ENCODE data around the gene RGS9.
"Not testable (repeated sequence)": the region's sequence is repeated elsewhere in the genome, so short reads cannot be mapped to it uniquely, and the experiment has no call there.

RGS9 gene

GRCh38 chr17:65201331-65201730 is 64.2 kb downstream of the RGS9 start:
- Histone ChIP-seq H3K36me3 (no peaks in the 10 kb centered on the region), H3K4me1 (peaks cover 0 to 33% (median 16%) of the 10 kb centered on the region in 10 experiments; a peak in 10 of 20 replicates), H3K9ac (no peak overlapping the region), H3K9me3 (replicated peaks in 1 of 11) (no peaks in the 10 kb centered on the region), H3K27me3 (no peaks in the 10 kb centered on the region), H3K4me3 (no peak overlapping the region), H3K4me2 (peak overlapping the region in 3 of 11 experiments; percentile 2 to 16 (median 6); a peak in 2 of 22 replicates), H3K27ac (no peak overlapping the region), H4K20me1 (peaks cover 0 to 3% (median 0%) of the 10 kb centered on the region in 11 experiments; a peak in 1 of 22 replicates)
- no peak for TF ChIP-seq Cebpa-rat (IDR thresholded peaks at IDR 0.05)

GRCh38 chr17:65202844-65203571 is 65.8 kb downstream of the RGS9 start:
- Histone ChIP-seq H4K20me1 (peaks cover 0 to 3% (median 0%) of the 10 kb centered on the region in 11 experiments; a peak in 1 of 22 replicates), H3K4me2 (0 out of 22 replicates have a peak overlapping the region, but pooled peaks of 2 of the 11 experiments have one; percentile 13 to 16), H3K27me3 (no peaks in the 10 kb centered on the region), H3K4me1 (peaks cover 0 to 17% (median 8%) of the 10 kb centered on the region in 10 experiments; a peak in 10 of 20 replicates), H3K9ac (no peak overlapping the region), H3K27ac (no peak overlapping the region), H3K9me3 (replicated peaks in 1 of 11) (no peaks in the 10 kb centered on the region), H3K36me3 (no peaks in the 10 kb centered on the region), H3K4me3 (no peak overlapping the region)
- TF ChIP-seq Cebpa-rat (IDR thresholded peaks at IDR 0.05) = no peak

GRCh38 chr17:65204001-65204400 is 66.8 kb downstream of the RGS9 start:
- Histone ChIP-seq H3K4me1 (peaks cover 0 to 20% (median 10%) of the 10 kb centered on the region in 10 experiments; a peak in 14 of 20 replicates), H3K9me3 (replicated peaks in 1 of 11) (no peaks in the 10 kb centered on the region), H3K27me3 (no peaks in the 10 kb centered on the region), H3K9ac (no peak overlapping the region), H3K36me3 (no peaks in the 10 kb centered on the region), H3K27ac (no peak overlapping the region), H3K4me2 (no peak overlapping the region), H4K20me1 (peaks cover 0 to 3% (median 0%) of the 10 kb centered on the region in 11 experiments; a peak in 1 of 22 replicates), H3K4me3 (no peak overlapping the region)
- no peak for TF ChIP-seq Cebpa-rat (IDR thresholded peaks at IDR 0.05)

GRCh38 chr17:65205655-65206054 is 68.5 kb downstream of the RGS9 start:
- no peak overlapping the region for H3K4me2 ChIP-seq
- H3K36me3 ChIP-seq = no peaks in the 10 kb centered on the region
- TF ChIP-seq Cebpa-rat (IDR thresholded peaks at IDR 0.05) = no peak
- H3K4me1 ChIP-seq = peaks cover 0 to 26% (median 15%) of the 10 kb centered on the region in 10 experiments; a peak in 14 of 20 replicates
- H3K27ac ChIP-seq = no peak overlapping the region
- no peak overlapping the region for H3K9ac ChIP-seq
- H3K27me3 ChIP-seq = no peaks in the 10 kb centered on the region
- H3K9me3 ChIP-seq (replicated peaks in 1 of 11) = no peaks in the 10 kb centered on the region
- H4K20me1 ChIP-seq = peaks cover 0 to 3% (median 0%) of the 10 kb centered on the region in 11 experiments; a peak in 1 of 22 replicates
- H3K4me3 ChIP-seq = no peak overlapping the region

- H3K4me1 ChIP-seq = peaks cover 0 to 18% (median 14%) of the 10 kb centered on the region in 10 experiments; a peak in 14 of 20 replicates
- not testable (repeated sequence) for H3K9ac ChIP-seq; H3K27ac ChIP-seq; H3K4me2 ChIP-seq; H4K20me1 ChIP-seq; H3K4me3 ChIP-seq; H3K9me3 ChIP-seq (replicated peaks in 1 of 11); H3K27me3 ChIP-seq; H3K36me3 ChIP-seq
Measured at GRCh38 chr17:65207448-65207847, 70.3 kb downstream of the RGS9 start.

- H3K4me2 ChIP-seq = peak overlapping the region in 8 of 11 experiments; percentile 27 to 69 (median 47); a peak in 16 of 22 replicates
- no peak overlapping the region for H3K27ac ChIP-seq
- TF ChIP-seq Cebpa-rat (IDR thresholded peaks at IDR 0.05) = no peak
- H3K27me3 ChIP-seq = no peaks in the 10 kb centered on the region
- no peaks in the 10 kb centered on the region for H3K36me3 ChIP-seq
- H3K4me3 ChIP-seq = no peak overlapping the region
- H3K9me3 ChIP-seq (replicated peaks in 1 of 11) = no peaks in the 10 kb centered on the region
- no peaks in the 10 kb centered on the region for H4K20me1 ChIP-seq
- H3K9ac ChIP-seq = no peak overlapping the region
- H3K4me1 ChIP-seq = peaks cover 0 to 18% (median 13%) of the 10 kb centered on the region in 10 experiments; a peak in 12 of 20 replicates
Measured at GRCh38 chr17:65208717-65209116, 71.5 kb downstream of the RGS9 start.

GRCh38 chr17:65218261-65218660 is 81.1 kb downstream of the RGS9 start:
- Histone ChIP-seq H3K27me3 (peaks cover 0 to 39% (median 0%) of the 10 kb centered on the region in 11 experiments; a peak in 4 of 22 replicates), H3K36me3 (no peaks in the 10 kb centered on the region), H4K20me1 (peaks cover 0 to 10% (median 0%) of the 10 kb centered on the region in 11 experiments; a peak in 1 of 22 replicates), H3K4me2 (no peak overlapping the region), H3K9ac (no peak overlapping the region), H3K27ac (no peak overlapping the region), H3K4me3 (no peak overlapping the region), H3K9me3 (replicated peaks in 1 of 11) (no peaks in the 10 kb centered on the region), H3K4me1 (peaks cover 9 to 19% (median 14%) of the 10 kb centered on the region in 10 experiments)
- no peak for TF ChIP-seq Cebpa-rat (IDR thresholded peaks at IDR 0.05)

GRCh38 chr17:65219124-65219523 is 82.0 kb downstream of the RGS9 start:
- Histone ChIP-seq H3K9me3 (replicated peaks in 1 of 11) (no peaks in the 10 kb centered on the region), H3K4me2 (no peak overlapping the region), H4K20me1 (peaks cover 0 to 14% (median 0%) of the 10 kb centered on the region in 11 experiments; a peak in 2 of 22 replicates), H3K27ac (no peak overlapping the region), H3K4me3 (no peak overlapping the region), H3K27me3 (peaks cover 0 to 41% (median 0%) of the 10 kb centered on the region in 11 experiments; a peak in 5 of 22 replicates), H3K9ac (no peak overlapping the region), H3K36me3 (no peaks in the 10 kb centered on the region), H3K4me1 (peaks cover 9 to 19% (median 15%) of the 10 kb centered on the region in 10 experiments)
- TF ChIP-seq Cebpa-rat (IDR thresholded peaks at IDR 0.05) = no peak

GRCh38 chr17:65219707-65220106 is 82.5 kb downstream of the RGS9 start:
- Histone ChIP-seq H3K4me2 (no peak overlapping the region), H3K27me3 (peaks cover 0 to 47% (median 0%) of the 10 kb centered on the region in 11 experiments; a peak in 7 of 22 replicates), H3K36me3 (no peaks in the 10 kb centered on the region), H3K9me3 (replicated peaks in 1 of 11) (no peaks in the 10 kb centered on the region), H3K27ac (no peak overlapping the region), H3K4me3 (no peak overlapping the region), H3K4me1 (peaks cover 9 to 19% (median 17%) of the 10 kb centered on the region in 10 experiments), H3K9ac (no peak overlapping the region), H4K20me1 (peaks cover 0 to 20% (median 0%) of the 10 kb centered on the region in 11 experiments; a peak in 4 of 22 replicates)
- no peak for TF ChIP-seq Cebpa-rat (IDR thresholded peaks at IDR 0.05)
